ENCODE data around the gene MAVS. TPM values are rescaled to one million over a fixed set of nuclear protein-coding genes. Genes with fewer than 3 reads are reported as not detected.
A peak's percentile ranks its signal among the peaks of the same experiment; 100 is the strongest.

MAVS gene
- total RNA-seq, 4 donors from 2014 or later = 70.3 to 104 (median 81.8) TPM

DNA sequence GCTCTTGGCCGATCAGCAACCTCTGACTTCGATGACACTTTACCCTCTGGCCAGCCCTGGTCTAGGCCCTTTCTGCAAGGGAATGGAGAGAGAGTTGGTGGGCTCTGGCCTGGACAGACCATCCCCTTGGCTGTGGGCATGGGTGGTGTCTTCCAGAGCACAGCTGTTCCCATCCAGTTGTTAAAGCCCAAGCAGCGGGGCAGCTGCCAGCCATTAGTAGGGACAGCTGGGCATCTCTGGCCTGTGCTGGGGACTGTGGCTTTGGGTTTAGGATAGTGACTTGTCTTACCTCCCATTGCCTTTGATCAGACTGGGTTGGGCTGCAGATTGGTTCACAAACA lies 47.8 kb upstream of the MAVS start:
- H3K4me1 ChIP-seq = peaks cover 18 to 46% (median 40%) of the 10 kb centered on the region in 4 donors
- WGBS, 2 donors (ENCODE audit: low coverage in 1 of 2) = 81 to 100% methylated on average over 2 to 3 of the region's 3 CpGs
- peak overlapping the region; percentile 89 to 97 (median 94) for H3K27ac ChIP-seq
- DNase-seq = no peak
- H3K9me3 ChIP-seq = no peaks in the 10 kb centered on the region
- peaks cover 0 to 12% (median 0%) of the 10 kb centered on the region in 4 donors for H3K36me3 ChIP-seq
- intact Hi-C loops (cut with DNase I; ENCODE audit: low total_unique reads) = no loop called here
- TF ChIP-seq EP300 (IDR thresholded peaks at IDR 0.05; ENCODE audit: low read depth) (no peak), CTCF (IDR thresholded peaks at IDR 0.05) (no peak), POLR2AphosphoS5 (IDR thresholded peaks at IDR 0.05) (no peak), POLR2A (IDR thresholded peaks at IDR 0.05) (no peak)
- H3K27me3 ChIP-seq = no peaks in the 10 kb centered on the region
- in situ Hi-C loops (cut with MboI; ENCODE audit: low pct_ligation_motif_present in 1 of 4, low pct_unique_long_range_greater_than_20kb in 1 of 4, low sequenced_read_pairs in 3 of 4) = no loop called here
- H3K4me3 ChIP-seq = no peak overlapping the region

GRCh38 chr20:3800256-3800877 lies 46.3 kb upstream of the MAVS start:
- in situ Hi-C loops (cut with MboI; ENCODE audit: low pct_ligation_motif_present in 1 of 4, low pct_unique_long_range_greater_than_20kb in 1 of 4, low sequenced_read_pairs in 3 of 4) = no loop called here

GRCh38 chr20:3800878-3801260 lies 45.8 kb upstream of the MAVS start:
- Histone ChIP-seq H3K36me3 (peaks cover 0 to 12% (median 0%) of the 10 kb centered on the region in 4 donors), H3K27ac (no peak overlapping the region), H3K27me3 (no peaks in the 10 kb centered on the region), H3K4me3 (no peak overlapping the region), H3K9me3 (no peaks in the 10 kb centered on the region), H3K4me1 (peaks cover 22 to 53% (median 44%) of the 10 kb centered on the region in 4 donors)
- intact Hi-C loops (cut with DNase I; ENCODE audit: low total_unique reads) = no loop called here
- TF ChIP-seq POLR2AphosphoS5 (IDR thresholded peaks at IDR 0.05) = no peak
- no peak for TF ChIP-seq CTCF (IDR thresholded peaks at IDR 0.05)
- TF ChIP-seq POLR2A (IDR thresholded peaks at IDR 0.05) = no peak
- no peak for TF ChIP-seq EP300 (IDR thresholded peaks at IDR 0.05; ENCODE audit: low read depth)
- 97% methylated on average over 8 of the region's 8 CpGs; no CpG with 5 or more reads in 1 of the 2 donors for WGBS, 2 donors (ENCODE audit: low coverage in 1 of 2)
- in situ Hi-C loops (cut with MboI; ENCODE audit: low pct_ligation_motif_present in 1 of 4, low pct_unique_long_range_greater_than_20kb in 1 of 4, low sequenced_read_pairs in 3 of 4) = no loop called here
- no peak for DNase-seq

More at GRCh38 chr20:3800256-3800877, 46.3 kb upstream of the MAVS start:
- Histone ChIP-seq H3K9me3 (no peaks in the 10 kb centered on the region), H3K36me3 (peaks cover 0 to 12% (median 0%) of the 10 kb centered on the region in 4 donors), H3K27ac (peak overlapping the region; percentile 89 to 97 (median 94)), H3K4me1 (peaks cover 18 to 51% (median 39%) of the 10 kb centered on the region in 4 donors), H3K27me3 (no peaks in the 10 kb centered on the region), H3K4me3 (no peak overlapping the region)
- no peak for DNase-seq
- WGBS, 2 donors (ENCODE audit: low coverage in 1 of 2) = 79% methylated on average over 18 of the region's 18 CpGs; no CpG with 5 or more reads in 1 of the 2 donors
- intact Hi-C loops (cut with DNase I; ENCODE audit: low total_unique reads) = no loop called here
- TF ChIP-seq POLR2A (IDR thresholded peaks at IDR 0.05) (no peak), CTCF (IDR thresholded peaks at IDR 0.05) (no peak), EP300 (IDR thresholded peaks at IDR 0.05; ENCODE audit: low read depth) (no peak), POLR2AphosphoS5 (IDR thresholded peaks at IDR 0.05) (no peak)

DNA sequence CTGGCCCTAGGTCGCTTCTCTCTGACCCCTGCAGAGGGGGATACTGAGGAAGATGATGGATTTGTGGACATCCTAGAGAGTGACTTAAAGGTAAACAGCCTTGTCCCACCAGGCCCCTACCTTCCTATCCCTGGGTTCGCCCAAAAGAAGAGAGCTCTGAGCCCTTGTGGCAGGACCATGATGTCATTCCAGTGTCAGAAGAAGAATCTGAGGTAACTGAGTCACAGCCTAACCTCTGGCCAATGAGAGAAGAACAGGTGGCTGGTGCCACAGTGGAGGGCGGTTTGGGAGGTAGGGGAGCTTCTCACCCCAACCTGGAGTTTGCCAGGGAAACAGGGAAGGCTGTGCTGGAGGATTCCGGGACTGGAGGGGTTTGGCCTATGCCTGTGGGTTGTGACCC lies 45.3 kb upstream of the MAVS start:
- 97% methylated on average over 3 of the region's 4 CpGs; no CpG with 5 or more reads in 1 of the 2 donors for WGBS, 2 donors (ENCODE audit: low coverage in 1 of 2)
- no peak for TF ChIP-seq EP300 (IDR thresholded peaks at IDR 0.05; ENCODE audit: low read depth)
- no peak for TF ChIP-seq CTCF (IDR thresholded peaks at IDR 0.05)
- no peak for TF ChIP-seq POLR2AphosphoS5 (IDR thresholded peaks at IDR 0.05)
- no peak for TF ChIP-seq POLR2A (IDR thresholded peaks at IDR 0.05)
- peaks cover 26 to 57% (median 47%) of the 10 kb centered on the region in 4 donors for H3K4me1 ChIP-seq
- H3K9me3 ChIP-seq = no peaks in the 10 kb centered on the region
- no peak overlapping the region for H3K27ac ChIP-seq
- no peaks in the 10 kb centered on the region for H3K27me3 ChIP-seq
- in situ Hi-C loops (cut with MboI; ENCODE audit: low pct_ligation_motif_present in 1 of 4, low pct_unique_long_range_greater_than_20kb in 1 of 4, low sequenced_read_pairs in 3 of 4) (no loop called here), intact Hi-C loops (cut with DNase I; ENCODE audit: low total_unique reads) (no loop called here)
- DNase-seq = no peak
- H3K36me3 ChIP-seq = peaks cover 0 to 12% (median 0%) of the 10 kb centered on the region in 4 donors
- no peak overlapping the region for H3K4me3 ChIP-seq

All from transverse colon (tissue), 4 donors.